Naive thymus-derived CD4-positive, alpha-beta T cell (primary cell): ENCODE data around the gene KAT8. TPM values are rescaled to one million over a fixed set of nuclear protein-coding genes. Genes with fewer than 3 reads are reported as not detected.

Experiments used
- ATAC-seq: fragments of 150-1000 bp; cut with Tn5 transposase; 2 replicates; pipeline ENCODE4 v1.10.0; 2021; ENCODE audit warnings: mild to moderate bottlenecking, moderate library complexity
- CTCF ChIA-PET: fragments of 350-600 bp; sonication (Branson Sonifier 250); formaldehyde crosslinking; loops from one replicate; lab custom pipeline; 2021; ENCODE audit warnings: antibody characterized with exemption; lab: Charles Lee
- POLR2A ChIA-PET: fragments of 350-600 bp; sonication (Branson Sonifier 250); formaldehyde crosslinking; loops from one replicate; lab custom pipeline; 2021; ENCODE audit warnings: antibody characterized with exemption, inconsistent platforms; lab: Charles Lee
- DNase-seq, 9 donors: peaks; one replicate each; pipeline versions ENCODE4 v3.0.0 to v3.0.0-alpha.2; 2020 to 2022; ENCODE audit warnings: mixed read lengths in 1 of 9
- H3K27ac ChIP-seq: one replicate; pipeline ENCODE4 v1.7.0; 2013; ENCODE audit warnings: mild to moderate bottlenecking, low read depth, low read length, moderate library complexity
- H3K27me3 ChIP-seq, 2 donors: one replicate each; pipeline ENCODE4 v1.7.0; 2013; ENCODE audit warnings: low read length in 2 of 2, mild to moderate bottlenecking in 2 of 2, moderate library complexity in 2 of 2; ENCODE audit not compliant: control insufficient read depth in 2 of 2, insufficient read depth in 2 of 2
- H3K36me3 ChIP-seq, 3 experiments: 1 replicate in 2 of 3; 2 replicates in 1 of 3; pipeline ENCODE4 v1.7.0; 2013; ENCODE audit warnings: low read length in 3 of 3, mild to moderate bottlenecking in 3 of 3, moderate library complexity in 1 of 3; ENCODE audit not compliant: insufficient read depth in 3 of 3, control insufficient read depth in 2 of 3
- H3K4me1 ChIP-seq, 2 donors: one replicate each; pipeline ENCODE4 v1.7.0; 2013; ENCODE audit warnings: low read length in 2 of 2, mild to moderate bottlenecking in 2 of 2, moderate library complexity in 1 of 2; ENCODE audit not compliant: control insufficient read depth in 2 of 2, insufficient read depth in 2 of 2
- H3K4me3 ChIP-seq: 2 replicates; pipeline ENCODE4 v1.7.0; 2013; ENCODE audit warnings: mild to moderate bottlenecking, low read length
- H3K9me3 ChIP-seq, 3 experiments: 1 replicate in 2 of 3; 2 replicates in 1 of 3; pipeline ENCODE4 v1.7.0; 2013; ENCODE audit warnings: low read length in 3 of 3; ENCODE audit not compliant: control insufficient read depth in 2 of 3
- H3K27ac Mint-ChIP-seq, 9 donors: one replicate each; pipeline ENCODE4 v1.8.0; 2020 to 2022; ENCODE audit warnings: mixed read lengths in 9 of 9, mild to moderate bottlenecking in 8 of 9, moderate library complexity in 5 of 9, inconsistent platforms in 2 of 9
- H3K27me3 Mint-ChIP-seq, 5 donors: one replicate each; pipeline ENCODE4 v1.8.0; 2021 to 2022; ENCODE audit warnings: mixed read lengths in 5 of 5, mild to moderate bottlenecking in 1 of 5
- H3K36me3 Mint-ChIP-seq, 5 donors: one replicate each; pipeline ENCODE4 v1.8.0; 2020 to 2022; ENCODE audit warnings: mixed read lengths in 5 of 5, mild to moderate bottlenecking in 3 of 5, inconsistent platforms in 1 of 5
- H3K4me1 Mint-ChIP-seq, 7 donors: one replicate each; pipeline ENCODE4 v1.8.0; 2020 to 2022; ENCODE audit warnings: mixed read lengths in 7 of 7, mild to moderate bottlenecking in 3 of 7, inconsistent platforms in 1 of 7
- H3K4me3 Mint-ChIP-seq, 10 donors: one replicate each; pipeline ENCODE4 v1.8.0; 2020 to 2022; ENCODE audit warnings: mild to moderate bottlenecking in 10 of 10, mixed read lengths in 10 of 10, moderate library complexity in 6 of 10, inconsistent platforms in 2 of 10
- H3K9me3 Mint-ChIP-seq, 11 donors: one replicate each; pipeline ENCODE4 v1.8.0; 2020 to 2022; ENCODE audit warnings: mixed read lengths in 11 of 11, mild to moderate bottlenecking in 4 of 11, inconsistent platforms in 1 of 11, moderate library complexity in 1 of 11
- intact Hi-C, 2 donors: fragments of 100-400 bp; cut with micrococcal nuclease; formaldehyde crosslinking; loops; one replicate each; pipeline ENCODE4 v1.15.1; 2023
- polyA plus RNA-seq, 2 donors: library from polyadenylated mRNA; unstranded; fragments of 300-500 nt; fragmentation: Illumina TruSeq; gene quantifications; one replicate each; pipeline ENCODE4 v1.2.3, GENCODE V29; 2021
- total RNA-seq, 6 experiments: library from RNA in 5 of 6; stranded (reverse) in 5 of 6; gene quantifications; 1 replicate in 5 of 6; 2 replicates in 1 of 6; pipeline ENCODE4 v1.2.3 and lab custom pipeline; 2021 to 2026

The KAT8 gene
- total and polyA plus RNA-seq, 7 experiments from 2014 or later = 63.0 to 134 (median 109) TPM

GRCh38 chr16:31145398-31145990, 28.0 kb downstream of the KAT8 start:
- POLR2A ChIA-PET = interaction anchor here (1.0 to 6.3 kb wide), 4 partner anchors 33 to 72 kb away, joined by 3 to 183 read pairs (median 3); partner anchors contain the start of genes FUS and PYCARD
- no peaks in the 10 kb centered on the region for H3K27me3 ChIP-seq
- intact Hi-C loops = no loop called here

GRCh38 chr16:31147574-31147973, 30.1 kb downstream of the KAT8 start:
- peaks cover 6 to 9% of the 10 kb centered on the region in 2 donors for H3K4me1 ChIP-seq
- peaks cover 0 to 8% (median 0%) of the 10 kb centered on the region in 5 donors for H3K27me3 Mint-ChIP-seq
- peaks cover 0 to 14% (median 8%) of the 10 kb centered on the region in 7 donors for H3K4me1 Mint-ChIP-seq
- ChIA-PET CTCF (no interaction called here), POLR2A (interaction anchor here (0.6 to 6.3 kb wide), 3 partner anchors 9 to 535 kb away, joined by 3 to 183 read pairs (median 4); partner anchors contain the start of gene FUS)
- H3K27ac Mint-ChIP-seq = no peak overlapping the region
- DNase-seq (no peak), ATAC-seq (no peak)
- peaks cover 0 to 1% (median 0%) of the 10 kb centered on the region in 11 donors for H3K9me3 Mint-ChIP-seq
- no peak overlapping the region for H3K4me3 ChIP-seq
- H3K4me3 Mint-ChIP-seq = no peak overlapping the region
- no peaks in the 10 kb centered on the region for H3K9me3 ChIP-seq
- no peaks in the 10 kb centered on the region for H3K36me3 Mint-ChIP-seq
- intact Hi-C loops = no loop called here
- no peaks in the 10 kb centered on the region for H3K27me3 ChIP-seq
- H3K27ac ChIP-seq = no peak overlapping the region
- no peaks in the 10 kb centered on the region for H3K36me3 ChIP-seq

More at GRCh38 chr16:31145398-31145990, 28.0 kb downstream of the KAT8 start:
- H3K4me1 Mint-ChIP-seq = peaks cover 0 to 21% (median 14%) of the 10 kb centered on the region in 7 donors
- H3K4me3 Mint-ChIP-seq = no peak overlapping the region
- Histone ChIP-seq H3K4me3 (no peak overlapping the region), H3K4me1 (peaks cover 6 to 14% of the 10 kb centered on the region in 2 donors), H3K36me3 (no peaks in the 10 kb centered on the region), H3K9me3 (no peaks in the 10 kb centered on the region), H3K27ac (no peak overlapping the region)
- H3K36me3 Mint-ChIP-seq = no peaks in the 10 kb centered on the region
- ATAC-seq (no peak), DNase-seq (no peak)
- peaks cover 0 to 8% (median 0%) of the 10 kb centered on the region in 5 donors for H3K27me3 Mint-ChIP-seq
- peaks cover 0 to 3% (median 0%) of the 10 kb centered on the region in 11 donors for H3K9me3 Mint-ChIP-seq
- CTCF ChIA-PET = interaction anchor here (0.6 to 1.1 kb wide), 2 partner anchors 21 to 31 kb away, joined by 3 to 4 read pairs; no protein-coding TSS in a partner anchor
- H3K27ac Mint-ChIP-seq = no peak overlapping the region

GRCh38 chr16:31148281-31148728, 30.8 kb downstream of the KAT8 start:
- intact Hi-C loops = no loop called here
- Histone ChIP-seq H3K4me3 (no peak overlapping the region), H3K4me1 (peaks cover 0 to 2% of the 10 kb centered on the region in 2 donors), H3K9me3 (no peaks in the 10 kb centered on the region), H3K27me3 (no peaks in the 10 kb centered on the region), H3K27ac (no peak overlapping the region), H3K36me3 (no peaks in the 10 kb centered on the region)
- no peak for ATAC-seq
- POLR2A ChIA-PET = interaction anchor here (0.6 kb wide), 1 partner anchor 173 kb away, joined by 3 read pairs; no protein-coding TSS in a partner anchor
- H3K9me3 Mint-ChIP-seq = peaks cover 0 to 1% (median 0%) of the 10 kb centered on the region in 11 donors
- H3K27ac Mint-ChIP-seq = no peak overlapping the region
- peaks cover 0 to 8% (median 0%) of the 10 kb centered on the region in 5 donors for H3K27me3 Mint-ChIP-seq
- no peaks in the 10 kb centered on the region for H3K36me3 Mint-ChIP-seq
- DNase-seq = no peak
- peaks cover 0 to 14% (median 7%) of the 10 kb centered on the region in 7 donors for H3K4me1 Mint-ChIP-seq
- CTCF ChIA-PET = no interaction called here
- H3K4me3 Mint-ChIP-seq = no peak overlapping the region

GRCh38 chr16:31148896-31149295, 31.4 kb downstream of the KAT8 start:
- Mint-ChIP-seq H3K27me3 (peaks cover 0 to 6% (median 0%) of the 10 kb centered on the region in 5 donors), H3K36me3 (no peaks in the 10 kb centered on the region), H3K4me3 (no peak overlapping the region), H3K27ac (no peak overlapping the region), H3K4me1 (peaks cover 0 to 8% (median 1%) of the 10 kb centered on the region in 7 donors), H3K9me3 (peaks cover 0 to 1% (median 0%) of the 10 kb centered on the region in 11 donors)
- H3K27me3 ChIP-seq = no peaks in the 10 kb centered on the region
- POLR2A ChIA-PET = interaction anchor here (0.6 kb wide), 1 partner anchor 174 kb away, joined by 3 read pairs; no protein-coding TSS in a partner anchor
- no peaks in the 10 kb centered on the region for H3K9me3 ChIP-seq
- ATAC-seq (no peak), DNase-seq (no peak)
- no peaks in the 10 kb centered on the region for H3K36me3 ChIP-seq
- intact Hi-C loops = no loop called here
- CTCF ChIA-PET = no interaction called here
- no peaks in the 10 kb centered on the region for H3K4me1 ChIP-seq
- H3K27ac ChIP-seq = no peak overlapping the region
- no peak overlapping the region for H3K4me3 ChIP-seq

GRCh38 chr16:31149332-31149731, 31.9 kb downstream of the KAT8 start:
- H3K4me1 ChIP-seq = no peaks in the 10 kb centered on the region
- H3K36me3 ChIP-seq = no peaks in the 10 kb centered on the region
- H3K4me3 ChIP-seq = no peak overlapping the region
- Mint-ChIP-seq H3K9me3 (peaks cover 0 to 1% (median 0%) of the 10 kb centered on the region in 11 donors), H3K27me3 (peaks cover 0 to 6% (median 0%) of the 10 kb centered on the region in 5 donors), H3K4me3 (no peak overlapping the region), H3K4me1 (peaks cover 0 to 6% (median 0%) of the 10 kb centered on the region in 7 donors), H3K27ac (no peak overlapping the region), H3K36me3 (no peaks in the 10 kb centered on the region)
- ChIA-PET POLR2A (no interaction called here), CTCF (no interaction called here)
- H3K27me3 ChIP-seq = no peaks in the 10 kb centered on the region
- DNase-seq (no peak), ATAC-seq (no peak)
- no peaks in the 10 kb centered on the region for H3K9me3 ChIP-seq
- intact Hi-C loops = no loop called here
- H3K27ac ChIP-seq = no peak overlapping the region

GRCh38 chr16:31149894-31150890, 32.7 kb downstream of the KAT8 start, which contains the start of gene PRSS36:
PRSS36 (minus strand) TSS chr16:31150066; CDS start chr16:31150035, 31 bp downstream.
- no peaks in the 10 kb centered on the region for H3K36me3 ChIP-seq
- intact Hi-C loops = no loop called here
- no peaks in the 10 kb centered on the region for H3K36me3 Mint-ChIP-seq
- DNase-seq (no peak), ATAC-seq (peak; percentile 45)
- H3K27me3 ChIP-seq = no peaks in the 10 kb centered on the region
- H3K27me3 Mint-ChIP-seq = peaks cover 0 to 6% (median 0%) of the 10 kb centered on the region in 5 donors
- H3K9me3 ChIP-seq = no peaks in the 10 kb centered on the region
- H3K27ac Mint-ChIP-seq = no peak within 1 kb of the TSS
- ChIA-PET CTCF (no interaction called here), POLR2A (no interaction called here)
- H3K4me1 ChIP-seq = no peaks in the 10 kb centered on the region
- no peak within 1 kb of the TSS for H3K27ac ChIP-seq
- no peak within 1 kb of the TSS for H3K4me3 ChIP-seq
- peaks cover 0 to 6% (median 0%) of the 10 kb centered on the region in 7 donors for H3K4me1 Mint-ChIP-seq
- peaks cover 0 to 1% (median 0%) of the 10 kb centered on the region in 11 donors for H3K9me3 Mint-ChIP-seq
- no peak within 1 kb of the TSS for H3K4me3 Mint-ChIP-seq
